Neural crest cell (in vitro differentiated cells): ENCODE results near the gene PRR14. TPM values are rescaled to one million over a fixed set of nuclear protein-coding genes. Genes with fewer than 3 reads are reported as not detected.

Experiments
- DNase-seq: peaks from one replicate; pipeline ENCODE4 v3.0.0; 2021; ENCODE audit warnings: low read depth, mixed read lengths, low spot score
- H3K27ac Mint-ChIP-seq: one replicate; pipeline ENCODE4 v1.8.0; 2021; ENCODE audit warnings: mild to moderate bottlenecking, mixed read lengths; ENCODE audit not compliant: unreplicated experiment
- H3K27me3 Mint-ChIP-seq: 2 replicates; pipeline ENCODE4 v1.8.0; 2021; ENCODE audit warnings: low read depth, mild to moderate bottlenecking, mixed read lengths
- H3K36me3 Mint-ChIP-seq: 2 replicates; pipeline ENCODE4 v1.8.0; 2021; ENCODE audit warnings: low read depth, mild to moderate bottlenecking, mixed read lengths
- H3K4me1 Mint-ChIP-seq: 2 replicates; pipeline ENCODE4 v1.8.0; 2021; ENCODE audit warnings: mixed read lengths
- H3K4me3 Mint-ChIP-seq: one replicate; pipeline ENCODE4 v1.8.0; 2021; ENCODE audit warnings: mild to moderate bottlenecking, mixed read lengths
- H3K9me3 Mint-ChIP-seq: 2 replicates; pipeline ENCODE4 v1.8.0; 2021; ENCODE audit warnings: mixed read lengths
- long read RNA-seq: library from polyadenylated mRNA; unstranded; transcript quantifications from one replicate; pipeline ENCODE4 v2.0.0, GENCODE V29; 2020
- total RNA-seq: library from RNA; stranded (reverse); gene quantifications from 2 replicates; pipeline ENCODE4 v1.2.1, GENCODE V29; 2021
- TF ChIP-seq, protein P1 (sequence below): fragments of 200-600 bp; sonication (generic); conservative IDR thresholded peaks from 2 replicates; pipeline ENCODE4 v1.5.0; 2021; ENCODE audit warnings: antibody characterized with exemption, mild to moderate bottlenecking

PRR14 gene
- 62.8 and 67.0 TPM in 2 replicates for total RNA-seq
- long read RNA-seq, partial matches to known transcripts, result 2 of 4 reads
- long read RNA-seq, other reads (novel, unspliced or antisense), result 0 of 4 reads

GRCh38 chr16:30650369-30651123 is at the start of gene PRR14:
PRR14 (plus strand) TSS chr16:30650960; CDS start chr16:30651646, 686 bp downstream.
- Mint-ChIP-seq H3K4me3 (peak within 1 kb of the TSS; percentile 100), H3K4me1 (peaks cover 26% of the 10 kb centered on the region)
- DNase-seq, result peak; percentile 96

DNA sequence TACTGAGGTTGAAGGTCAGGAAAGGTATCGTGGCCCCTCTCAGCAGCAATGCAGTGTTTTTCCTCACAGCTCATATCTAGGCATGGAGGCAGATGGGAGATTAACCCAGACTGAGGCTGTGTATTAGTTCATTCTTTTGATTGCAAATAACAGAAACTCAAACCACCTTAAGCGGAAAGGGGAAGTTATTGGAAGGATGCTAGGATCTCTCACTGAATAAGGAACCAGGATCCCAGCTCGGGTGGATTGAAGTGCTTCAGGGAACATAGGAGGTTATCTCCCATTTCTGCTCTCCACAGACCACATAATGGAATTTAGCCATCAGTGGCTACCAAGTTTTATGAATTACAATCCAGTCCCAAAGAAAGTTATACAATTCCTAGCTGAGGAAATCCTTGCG is 48.8 kb upstream of the PRR14 start:
- Mint-ChIP-seq H3K4me1 (peaks cover 5% of the 10 kb centered on the region), H3K36me3 (peaks cover 29% of the 10 kb centered on the region), H3K9me3 (no peaks in the 10 kb centered on the region), H3K27me3 (no peaks in the 10 kb centered on the region), H3K27ac (no peak overlapping the region), H3K4me3 (no peak overlapping the region)
- no peak for DNase-seq
- TF ChIP-seq, protein P1, sequence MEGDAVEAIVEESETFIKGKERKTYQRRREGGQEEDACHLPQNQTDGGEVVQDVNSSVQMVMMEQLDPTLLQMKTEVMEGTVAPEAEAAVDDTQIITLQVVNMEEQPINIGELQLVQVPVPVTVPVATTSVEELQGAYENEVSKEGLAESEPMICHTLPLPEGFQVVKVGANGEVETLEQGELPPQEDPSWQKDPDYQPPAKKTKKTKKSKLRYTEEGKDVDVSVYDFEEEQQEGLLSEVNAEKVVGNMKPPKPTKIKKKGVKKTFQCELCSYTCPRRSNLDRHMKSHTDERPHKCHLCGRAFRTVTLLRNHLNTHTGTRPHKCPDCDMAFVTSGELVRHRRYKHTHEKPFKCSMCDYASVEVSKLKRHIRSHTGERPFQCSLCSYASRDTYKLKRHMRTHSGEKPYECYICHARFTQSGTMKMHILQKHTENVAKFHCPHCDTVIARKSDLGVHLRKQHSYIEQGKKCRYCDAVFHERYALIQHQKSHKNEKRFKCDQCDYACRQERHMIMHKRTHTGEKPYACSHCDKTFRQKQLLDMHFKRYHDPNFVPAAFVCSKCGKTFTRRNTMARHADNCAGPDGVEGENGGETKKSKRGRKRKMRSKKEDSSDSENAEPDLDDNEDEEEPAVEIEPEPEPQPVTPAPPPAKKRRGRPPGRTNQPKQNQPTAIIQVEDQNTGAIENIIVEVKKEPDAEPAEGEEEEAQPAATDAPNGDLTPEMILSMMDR, result no peak

More at GRCh38 chr16:30650369-30651123, at the start of gene PRR14:
- Mint-ChIP-seq H3K27me3 (no peaks in the 10 kb centered on the region), H3K9me3 (peaks cover 3% of the 10 kb centered on the region), H3K27ac (peak within 1 kb of the TSS; percentile 99), H3K36me3 (no peaks in the 10 kb centered on the region)
- TF ChIP-seq, protein P1, result peak; percentile 23

GRCh38 chr16:30602616-30603277 is 48.0 kb upstream of the PRR14 start:
- Mint-ChIP-seq H3K4me1 (peaks cover 5% of the 10 kb centered on the region), H3K27me3 (no peaks in the 10 kb centered on the region), H3K27ac (peak overlapping the region; percentile 13), H3K4me3 (no peak overlapping the region), H3K9me3 (no peaks in the 10 kb centered on the region), H3K36me3 (peaks cover 29% of the 10 kb centered on the region)
- DNase-seq, result no peak
- TF ChIP-seq, protein P1, result no peak

GRCh38 chr16:30603945-30604315 is 46.8 kb upstream of the PRR14 start:
- TF ChIP-seq, protein P1, result no peak
- DNase-seq, result no peak
- Mint-ChIP-seq H3K4me3 (no peak overlapping the region), H3K27me3 (no peaks in the 10 kb centered on the region), H3K36me3 (peaks cover 26% of the 10 kb centered on the region), H3K4me1 (peaks cover 3% of the 10 kb centered on the region), H3K27ac (no peak overlapping the region), H3K9me3 (no peaks in the 10 kb centered on the region)

DNA sequence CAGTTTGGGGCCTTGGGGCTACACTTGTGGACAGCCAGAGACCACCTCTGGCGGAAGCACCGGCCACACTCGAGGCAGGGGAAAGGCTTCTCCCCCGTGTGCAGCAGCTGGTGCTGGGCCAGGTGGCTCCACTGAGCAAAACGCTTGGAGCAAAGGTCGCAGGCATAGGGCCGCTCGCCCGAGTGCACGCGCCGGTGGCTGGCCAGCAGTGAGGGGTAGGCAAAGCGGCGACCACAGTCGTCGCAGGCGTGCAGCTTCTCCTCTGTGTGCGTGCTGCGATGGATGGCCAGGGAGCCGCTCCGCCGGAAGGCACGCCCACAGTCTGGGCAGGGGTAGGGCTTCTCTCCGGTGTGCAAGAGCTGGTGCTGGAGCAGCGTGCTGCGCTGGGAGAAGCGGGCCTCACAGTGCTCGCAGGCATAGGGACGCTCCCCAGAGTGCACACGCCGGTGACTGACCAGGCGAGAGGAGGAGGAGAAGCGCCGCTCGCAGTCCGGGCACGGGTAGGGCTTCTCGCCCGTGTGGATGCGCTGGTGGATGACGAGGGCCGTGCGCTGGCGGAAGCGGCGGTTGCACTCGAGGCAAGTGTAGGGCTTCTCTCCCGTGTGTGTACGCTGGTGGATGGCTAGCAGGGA is 46.3 kb upstream of the PRR14 start:
- Mint-ChIP-seq H3K4me3 (peak overlapping the region; percentile 56), H3K4me1 (peaks cover 5% of the 10 kb centered on the region), H3K9me3 (no peaks in the 10 kb centered on the region), H3K36me3 (peaks cover 26% of the 10 kb centered on the region), H3K27me3 (no peaks in the 10 kb centered on the region), H3K27ac (no peak overlapping the region)
- DNase-seq, result no peak
- TF ChIP-seq, protein P1, result no peak
